Fibroblast of the conjunctiva (primary cell): Measurements from ENCODE around the gene GATA2.

ENCODE experiments used
- DNase-seq: peaks from one replicate; pipeline ENCODE4 v3.0.0-alpha.2; 2010; ENCODE audit warnings: low read depth

The GATA2 gene

GRCh38 chr3:128501431-128501830 lies 8.4 kb upstream of the GATA2 start:
- no peak for DNase-seq

DNA sequence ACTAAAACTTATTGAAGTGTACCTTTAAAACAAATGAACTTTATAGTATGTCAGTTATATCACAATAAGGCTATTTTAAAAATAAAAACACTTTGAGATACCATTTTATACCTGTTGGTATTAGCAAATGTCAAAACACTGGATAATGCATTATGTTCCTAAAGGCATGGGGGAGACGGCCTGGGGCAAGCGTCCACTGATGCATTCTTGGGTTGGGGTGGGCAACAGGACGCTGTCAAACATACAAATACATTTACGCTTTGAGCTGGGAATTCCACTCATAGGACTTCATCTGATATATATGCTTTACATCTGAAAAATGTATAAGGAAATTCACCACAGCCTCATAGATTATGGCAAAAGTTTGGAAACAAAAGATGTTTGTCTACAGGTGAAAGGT lies 7.6 kb upstream of the GATA2 start:
- no peak for DNase-seq

DNA sequence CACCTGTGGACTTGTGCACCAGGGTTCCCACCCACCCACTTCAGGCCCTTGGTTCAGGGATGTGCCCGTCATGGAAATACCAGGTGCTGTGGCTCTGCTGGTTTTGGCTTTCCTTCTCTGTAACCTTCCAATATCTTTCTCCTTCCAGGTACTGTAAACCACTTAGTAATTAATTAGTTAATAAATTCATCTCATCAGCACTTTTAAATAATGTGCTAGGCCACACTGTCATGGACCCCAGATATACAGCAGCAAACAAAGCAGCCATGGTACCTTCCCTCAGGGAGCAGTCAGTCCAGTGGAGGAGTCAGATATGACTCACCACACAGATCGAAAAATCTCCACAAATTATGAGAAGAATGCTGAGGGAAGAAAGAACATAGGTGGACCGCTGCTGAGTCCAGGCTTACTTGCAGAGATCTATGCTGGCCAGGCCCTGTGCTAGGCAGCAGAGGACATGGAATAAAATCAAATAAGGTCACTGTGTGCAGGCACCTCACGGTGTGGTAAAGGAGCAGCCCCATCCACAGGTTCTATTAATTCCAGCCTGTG lies 6.8 kb upstream of the GATA2 start:
- no peak for DNase-seq

DNA sequence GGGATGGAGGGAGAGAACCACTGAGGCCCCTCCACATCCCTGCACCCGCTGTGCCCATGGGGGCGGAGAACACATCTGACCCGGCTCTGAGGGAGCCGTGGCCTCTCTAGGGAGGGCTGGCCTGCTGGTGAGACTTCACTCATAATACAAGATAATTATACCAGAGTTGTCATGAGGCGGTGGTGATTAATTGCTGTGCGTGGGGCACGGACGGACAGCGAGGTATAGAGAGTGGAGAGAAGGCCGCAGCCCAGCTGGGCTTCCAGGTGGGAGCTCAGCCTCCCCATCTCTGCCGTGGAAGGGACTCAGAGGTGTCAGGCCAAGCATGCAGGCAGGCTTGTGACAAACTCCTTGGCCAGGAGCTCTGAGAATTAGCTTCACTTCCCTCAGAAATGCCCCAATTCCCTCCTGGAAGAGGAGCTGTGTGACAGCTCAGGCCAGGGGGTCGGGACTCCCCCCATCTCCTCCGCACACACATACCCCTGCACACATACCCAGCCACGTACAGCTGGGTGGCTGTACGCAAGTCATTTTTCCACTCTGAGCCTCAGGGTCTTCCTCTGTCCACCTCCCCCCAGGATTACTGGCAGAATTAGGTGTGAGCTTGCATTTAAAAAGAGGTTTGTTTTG lies 6.0 kb upstream of the GATA2 start:
- no peak for DNase-seq

DNA sequence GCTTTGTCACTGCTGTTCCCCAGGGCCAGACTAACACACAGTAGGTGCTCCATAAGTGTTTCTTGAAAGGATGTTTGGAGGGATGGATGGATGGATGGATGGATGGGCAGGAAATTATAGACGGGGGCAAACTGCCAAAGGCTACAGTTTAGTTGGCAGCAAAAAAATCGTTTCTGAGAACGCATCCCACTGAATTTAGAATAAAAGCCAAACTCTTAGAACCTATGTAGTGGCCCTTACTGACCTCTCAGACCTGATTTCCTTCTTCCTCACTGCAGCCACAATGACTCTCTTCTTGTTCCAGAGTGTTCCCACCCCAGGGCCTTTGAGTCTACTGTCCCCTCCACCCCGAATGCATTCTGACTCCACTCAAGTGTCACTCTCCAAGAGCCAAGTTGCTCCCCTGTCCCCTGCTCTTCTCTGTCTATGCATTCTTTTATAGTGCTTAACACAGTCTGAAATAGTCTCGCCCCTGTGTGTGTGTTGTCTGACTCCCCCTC lies 5.2 kb upstream of the GATA2 start:
- DNase-seq = no peak

DNA sequence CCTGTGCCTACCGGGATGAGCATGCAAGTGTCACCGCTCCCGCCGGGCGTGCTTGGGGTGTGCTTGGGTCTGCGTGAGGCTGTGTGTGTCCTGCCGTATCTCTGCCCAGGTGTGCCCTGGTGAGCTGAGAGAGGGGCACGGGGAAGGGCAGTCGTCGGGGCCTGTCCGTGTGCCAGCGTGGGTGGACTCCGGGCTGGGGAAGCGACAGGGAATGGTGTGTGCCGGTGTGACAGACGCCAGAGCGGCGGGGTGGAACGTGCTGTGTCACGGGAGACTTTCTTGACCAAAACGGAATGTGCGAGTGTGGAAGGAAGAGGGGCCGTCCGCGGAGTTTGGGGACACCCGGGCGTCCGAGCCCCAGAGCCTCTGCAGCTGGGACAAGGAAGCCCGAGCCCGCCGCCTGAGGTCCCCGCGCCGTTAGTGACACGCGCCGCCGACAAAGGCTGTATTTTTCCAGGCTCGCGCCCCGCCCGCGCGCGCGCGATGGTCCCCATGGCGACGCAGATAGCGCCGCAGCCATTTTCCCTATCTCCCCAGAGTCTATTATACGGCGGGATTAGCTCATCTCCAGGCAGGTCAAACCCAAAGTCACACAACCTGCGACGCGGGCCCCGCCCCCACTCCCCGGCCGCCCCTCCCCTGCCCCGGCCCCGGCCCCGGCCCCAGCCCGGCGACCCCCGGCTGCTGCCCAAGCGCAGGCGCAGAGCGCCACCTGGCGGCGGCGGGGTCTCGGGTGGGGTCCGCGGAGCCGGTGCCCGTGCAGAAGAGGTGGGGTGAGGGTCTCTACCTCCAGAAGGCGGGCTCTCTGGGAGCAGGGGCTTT lies 4.5 kb upstream of the GATA2 start:
- no peak for DNase-seq

DNA sequence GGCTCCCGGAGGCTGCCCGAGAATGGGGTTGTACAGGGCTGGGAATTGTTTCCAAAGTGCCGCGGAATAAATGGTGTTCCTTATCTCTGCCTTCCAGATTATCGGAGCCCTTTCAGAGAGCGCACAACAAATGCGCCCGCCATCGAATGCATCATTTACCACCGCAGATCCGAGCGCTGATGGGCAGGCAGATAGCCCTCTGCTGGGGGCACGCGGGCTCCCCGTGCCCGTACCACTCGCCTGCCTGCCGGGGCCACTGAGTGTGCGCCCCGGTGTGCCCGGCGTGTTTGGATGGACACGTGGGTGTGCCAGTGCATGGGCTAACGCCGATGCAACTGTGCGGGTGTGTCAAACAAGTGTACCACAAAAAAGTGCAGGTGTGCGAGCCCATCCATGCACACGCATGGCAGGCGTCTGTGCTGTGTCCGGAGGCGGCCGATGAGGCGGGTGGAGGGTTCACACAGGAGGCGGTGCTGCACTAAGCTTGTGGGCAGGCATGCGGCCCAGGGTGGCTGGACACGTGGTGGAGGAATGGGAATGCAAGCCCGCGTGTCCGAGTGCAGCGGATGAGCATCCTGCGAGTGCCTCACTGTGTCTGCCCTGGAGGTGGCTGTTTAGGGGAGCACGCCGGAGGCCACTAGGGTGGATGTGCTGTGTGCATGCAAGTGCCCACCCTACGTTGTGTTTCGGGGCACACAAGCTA lies 3.8 kb upstream of the GATA2 start:
- no peak for DNase-seq

DNA sequence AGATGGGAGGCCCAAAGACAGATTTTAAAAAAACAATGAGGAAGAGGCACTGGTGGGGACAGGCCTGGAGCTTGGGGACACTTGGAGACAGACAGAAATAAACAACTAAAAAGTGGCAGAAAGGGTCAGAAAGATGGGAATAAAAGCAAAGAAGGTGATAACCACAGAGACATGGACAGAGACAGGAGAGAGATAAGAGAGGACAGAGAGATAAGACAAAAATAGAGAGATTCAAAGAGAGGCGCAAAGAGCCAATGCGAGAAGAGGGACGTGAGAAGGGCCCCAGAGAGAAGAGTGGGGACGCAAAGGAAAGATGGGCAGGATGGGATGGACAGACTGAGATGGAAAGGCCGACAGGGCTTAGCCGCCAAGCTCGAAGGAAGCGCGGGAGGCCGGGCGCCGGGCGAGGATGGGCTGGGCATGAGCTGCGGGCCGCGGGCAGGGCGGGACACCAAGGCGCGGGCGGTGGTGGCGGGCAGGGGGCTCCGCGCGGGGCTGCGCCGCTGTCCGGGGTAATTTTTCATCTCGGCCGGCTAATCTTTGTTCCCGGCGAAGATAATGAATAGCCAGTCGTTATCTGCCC lies 3.1 kb upstream of the GATA2 start:
- DNase-seq = no peak

DNA sequence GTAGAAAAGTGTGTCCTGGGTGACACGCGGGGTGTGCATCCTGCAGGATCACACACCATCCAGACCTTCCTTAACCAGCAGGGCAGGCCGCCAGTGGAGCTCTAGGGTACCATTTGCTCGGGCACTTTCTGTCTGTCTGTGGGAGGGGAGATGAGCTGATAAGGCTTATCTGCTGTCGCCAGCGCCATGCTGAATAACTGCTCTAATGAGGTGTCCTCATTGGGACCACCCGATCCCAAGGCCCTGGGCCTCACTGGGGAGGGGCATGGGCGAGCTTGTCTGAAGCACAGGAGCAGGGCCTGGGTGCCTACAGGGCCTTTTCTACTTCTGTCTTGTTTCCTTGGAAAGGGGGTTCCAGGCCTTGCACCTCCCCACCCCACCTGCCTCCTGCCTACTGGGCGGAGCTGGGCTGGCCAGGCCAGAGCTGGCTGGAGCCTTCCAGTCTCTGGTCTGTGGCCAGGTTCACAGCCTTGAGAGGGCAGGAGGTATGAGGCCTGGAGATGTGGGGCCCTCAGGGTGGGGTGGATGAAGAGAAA lies 2.5 kb upstream of the GATA2 start:
- no peak for DNase-seq

- DNase-seq = no peak
Measured at GRCh38 chr3:128494367-128494650, 1.3 kb upstream of the GATA2 start.

DNA sequence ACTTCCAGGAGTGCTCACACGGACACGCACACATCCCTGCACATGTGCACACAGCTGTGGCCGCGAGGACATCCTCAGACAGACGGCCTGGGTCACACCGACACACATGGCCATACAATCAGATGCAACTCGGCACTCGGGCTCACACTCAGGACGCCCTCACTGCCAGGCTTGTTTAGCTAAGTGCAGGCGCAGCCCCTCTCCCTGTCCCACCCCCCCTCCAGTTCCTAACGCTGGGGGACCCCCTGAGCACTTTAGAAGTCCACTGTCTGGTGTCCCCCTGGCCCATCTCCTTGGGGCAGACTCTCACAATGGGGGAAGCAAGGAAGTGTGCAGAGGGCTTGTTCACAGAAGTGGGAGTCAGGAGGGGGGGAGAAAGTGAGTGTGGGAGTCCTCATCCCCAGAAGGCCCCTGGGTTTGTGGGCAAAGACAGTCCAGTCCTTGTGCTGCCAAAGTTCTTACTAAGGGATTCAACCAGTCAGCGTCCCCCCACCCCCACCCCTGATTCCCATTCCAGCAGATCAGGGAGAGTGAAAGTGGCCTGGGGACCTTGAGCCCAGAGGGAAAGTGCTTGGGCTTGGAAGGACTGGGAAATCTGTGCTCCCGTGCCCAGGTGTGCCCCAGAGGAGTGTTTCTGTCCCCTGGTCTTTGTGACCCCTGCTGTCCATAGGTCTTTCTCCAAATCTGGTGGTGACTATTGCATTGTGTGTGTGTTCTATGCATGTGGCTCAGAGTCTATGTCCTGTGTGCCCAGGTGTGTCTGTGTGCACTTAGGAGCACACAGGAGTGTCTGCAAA lies 767 bp upstream of the GATA2 start:
- no peak for DNase-seq

- no peak for DNase-seq
Measured at GRCh38 chr3:128491941-128492670, 895 bp downstream of the GATA2 start.

DNA sequence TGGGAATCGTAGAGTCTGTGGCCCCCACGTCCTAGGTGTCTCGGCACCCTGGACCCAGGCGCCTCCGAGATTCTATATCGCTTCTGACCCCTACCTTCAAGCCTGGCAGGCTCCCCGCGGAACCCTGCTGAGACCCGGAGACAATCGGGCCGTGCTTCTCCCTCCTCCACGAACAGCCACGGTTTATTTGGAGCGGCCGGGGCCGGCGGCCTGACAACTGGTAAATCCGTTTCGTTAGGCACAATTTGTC lies 1.4 kb downstream of the GATA2 start:
- DNase-seq = no peak

GRCh38 chr3:128490915-128491690 lies 1.9 kb downstream of the GATA2 start:
- no peak for DNase-seq

DNA sequence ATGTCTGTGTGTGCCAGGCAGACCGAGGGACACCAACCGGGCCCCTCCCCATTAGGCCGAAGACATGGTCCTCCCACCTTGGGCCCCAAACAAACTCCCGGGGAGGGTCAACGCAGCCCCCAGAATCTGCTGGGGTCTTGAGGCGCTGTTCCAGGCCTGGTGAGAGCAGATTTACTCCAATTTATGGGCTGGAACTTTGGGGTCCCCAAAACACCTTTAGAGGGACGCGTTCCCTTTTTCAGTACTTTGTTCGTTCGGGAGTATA lies 2.4 kb downstream of the GATA2 start:
- no peak for DNase-seq

GRCh38 chr3:128489927-128490649 lies 2.9 kb downstream of the GATA2 start:
- no peak for DNase-seq

DNA sequence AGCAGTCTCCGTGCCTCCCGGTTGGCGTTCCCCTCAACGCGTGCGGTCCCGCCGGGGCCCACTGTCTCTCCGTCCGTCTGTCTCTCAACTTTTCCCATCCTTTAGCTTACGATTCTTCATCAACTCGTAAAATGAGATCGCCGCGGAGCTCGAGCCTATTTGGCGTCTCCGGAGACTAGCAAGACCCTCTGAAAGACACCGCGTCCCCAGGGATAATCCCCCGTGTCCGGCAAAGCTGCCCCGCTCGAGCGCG lies 3.4 kb downstream of the GATA2 start:
- DNase-seq = no peak

- no peak for DNase-seq
Measured at GRCh38 chr3:128488991-128489673, 3.9 kb downstream of the GATA2 start.

- DNase-seq = no peak
Measured at GRCh38 chr3:128488636-128488990, 4.4 kb downstream of the GATA2 start.
